Superior temporal gyrus (tissue), 1 donor: Measurements from ENCODE around the gene PLEKHG7.
"Not testable (repeated sequence)": the region's sequence is repeated elsewhere in the genome, so short reads cannot be mapped to it uniquely, and the experiment has no call there.

ENCODE experiments used
- DNase-seq: peaks from one replicate; pipeline ENCODE4 v3.0.0-alpha.2; 2016; ENCODE audit errors: extremely low spot score

Gene PLEKHG7, protein sequence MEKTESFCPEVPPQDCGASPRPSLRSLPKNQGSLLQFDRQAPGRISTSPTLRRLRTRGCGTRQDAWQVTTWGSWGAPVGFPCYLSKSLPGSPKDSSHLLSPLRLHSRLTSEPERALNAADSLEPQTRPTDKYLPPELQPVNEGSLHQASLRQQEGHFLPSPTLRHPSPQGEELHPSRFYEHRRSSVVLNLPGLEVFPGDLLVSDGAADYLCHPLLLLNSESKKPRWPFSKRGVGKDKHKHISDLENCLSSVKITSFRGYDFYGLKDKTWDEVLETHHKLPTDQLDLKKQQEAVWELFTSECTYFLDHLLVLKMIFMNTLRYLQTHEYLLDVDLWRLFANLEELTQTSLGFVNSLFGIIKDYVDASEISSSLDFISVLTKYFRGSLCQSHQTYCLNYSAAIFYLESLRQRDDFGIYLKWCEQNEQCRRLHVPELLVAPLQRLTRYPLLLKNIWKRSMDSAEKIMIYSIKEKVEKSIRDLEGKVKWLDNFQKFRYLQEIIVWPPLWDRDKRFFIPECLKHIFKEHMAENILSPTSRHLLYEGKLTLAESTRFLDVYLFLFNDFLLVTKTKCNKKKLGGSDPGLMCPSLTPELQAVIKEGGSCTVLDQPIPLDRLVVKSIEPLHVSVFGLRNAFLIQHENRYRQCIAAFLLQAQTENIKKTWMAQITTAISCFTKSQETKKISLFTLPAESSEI

DNA sequence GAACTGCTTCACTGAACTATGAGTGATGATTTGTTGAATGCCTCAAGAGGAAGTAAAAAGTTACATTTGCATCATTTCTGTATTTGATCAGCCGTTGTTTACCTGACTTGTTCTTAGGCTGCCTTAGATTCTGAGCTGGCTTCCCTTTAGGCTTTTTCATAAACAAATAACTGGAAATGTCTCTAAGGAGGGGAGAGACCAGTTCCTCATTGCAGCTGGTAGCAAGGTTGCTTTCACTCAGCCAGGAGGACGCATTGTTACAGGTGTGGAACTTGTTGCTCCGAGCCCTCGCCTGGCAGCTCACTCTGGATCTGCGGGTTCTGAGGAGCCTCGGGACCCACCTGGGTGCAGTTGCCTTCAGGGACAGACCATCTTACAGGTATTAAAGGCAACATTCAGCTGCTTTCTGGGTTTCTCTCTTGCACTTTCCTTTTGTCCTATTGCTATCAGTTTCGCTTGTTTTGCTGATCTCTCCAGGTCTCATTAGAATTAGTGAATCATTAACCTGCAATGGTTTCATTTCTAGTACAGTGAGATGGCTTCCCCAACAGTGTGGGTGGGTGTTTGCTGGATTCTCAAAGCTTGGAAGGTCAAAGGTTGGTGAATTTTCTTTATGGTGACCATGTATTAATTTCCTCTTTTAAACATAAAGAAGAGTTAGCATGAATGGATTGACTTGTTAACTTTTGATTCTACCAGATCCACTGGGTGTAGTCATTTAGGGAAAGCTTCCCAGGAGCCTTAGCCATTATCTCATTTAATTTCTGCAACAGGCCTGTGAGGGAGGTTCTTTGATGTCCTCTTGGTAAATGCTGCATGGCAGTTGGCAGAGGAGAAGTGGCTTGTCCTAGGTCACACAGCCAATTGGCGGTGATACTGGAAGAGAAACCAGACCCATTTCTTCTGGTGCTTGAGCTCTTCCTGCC, at the start of gene PLEKHG7:
Gene PLEKHG7 (plus strand): TSS at position 236 of the 926 bp plus-strand sequence. CDS start 3,643 bp downstream, outside the sequence.
- DNase-seq: no peak

DNA sequence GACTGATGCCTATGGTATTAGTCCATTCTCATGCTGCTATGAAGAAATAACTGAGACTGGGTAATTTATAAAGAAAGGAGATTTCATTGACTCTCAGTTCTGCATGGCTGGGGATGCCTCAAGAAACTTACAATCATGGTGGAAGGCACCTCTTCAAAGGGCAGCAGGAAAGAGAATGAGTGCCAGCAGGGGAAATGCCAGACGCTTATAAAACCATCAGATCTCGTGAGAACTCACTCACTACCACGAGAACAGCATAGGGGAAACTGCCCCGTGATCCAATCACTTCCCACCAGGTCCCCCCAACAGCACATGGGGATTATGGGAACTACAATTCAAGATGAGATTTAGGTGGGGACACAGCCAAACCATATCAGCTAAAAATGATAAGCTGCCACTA, 48.5 kb upstream of the PLEKHG7 start:
- not testable (repeated sequence) for DNase-seq

DNA sequence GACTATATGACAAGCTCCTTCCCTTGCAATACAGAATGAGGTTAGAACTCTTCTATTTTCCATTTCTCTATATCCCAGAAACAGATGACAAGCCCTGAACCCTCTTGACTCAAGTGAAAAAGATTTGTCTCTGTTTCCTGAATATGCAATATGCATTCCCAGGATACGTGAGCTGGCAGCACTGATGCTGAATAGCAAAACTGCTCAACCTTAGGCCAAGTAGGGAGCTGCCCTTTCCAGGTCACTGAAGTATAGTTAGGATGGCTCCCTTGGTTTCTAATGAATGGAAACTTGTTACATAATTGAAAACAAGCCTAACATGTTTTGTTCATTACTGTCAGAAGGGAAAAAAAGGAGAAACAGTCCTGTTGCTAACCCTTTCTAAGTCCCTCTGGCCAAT, 47.9 kb upstream of the PLEKHG7 start:
- DNase-seq: no peak

DNA sequence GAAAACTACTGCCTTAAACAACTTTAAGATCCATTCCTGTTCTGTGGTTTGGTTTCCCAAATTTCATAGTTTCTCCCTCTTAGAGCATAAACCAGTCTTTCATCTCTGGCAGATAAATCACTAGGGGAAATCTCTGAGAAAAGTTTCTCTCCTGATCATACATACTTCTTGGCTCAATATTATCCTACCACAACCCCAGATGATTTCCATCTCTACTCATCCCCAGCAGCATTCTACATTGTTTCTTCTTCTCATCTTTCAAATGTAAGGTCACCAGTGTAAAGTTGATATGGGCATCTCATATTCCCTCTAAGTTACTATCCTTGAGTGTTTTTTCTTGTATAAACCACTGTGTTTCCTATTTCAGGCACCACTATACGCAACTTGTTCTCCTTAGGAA, 45.9 kb upstream of the PLEKHG7 start:
- DNase-seq: no peak

DNA sequence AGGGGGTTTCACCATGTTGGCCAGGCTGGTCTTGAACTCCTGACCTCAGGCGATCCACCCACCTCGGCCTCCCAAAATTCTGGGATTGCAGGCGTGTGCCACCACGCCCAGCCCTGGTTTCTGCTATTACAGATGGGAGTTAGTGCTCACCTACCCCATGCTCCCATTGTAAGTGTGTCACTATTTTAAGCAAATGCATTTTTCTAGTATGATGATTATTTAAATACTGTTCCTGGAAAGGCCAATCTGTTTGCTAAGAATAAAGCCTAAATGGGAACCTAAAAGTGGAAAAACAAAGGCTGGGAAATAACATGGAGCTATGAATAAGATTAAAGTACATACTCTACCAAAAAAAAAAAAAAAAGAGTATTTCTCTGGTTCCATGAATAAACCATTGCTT, 45.0 kb upstream of the PLEKHG7 start:
- no peak for DNase-seq

DNA sequence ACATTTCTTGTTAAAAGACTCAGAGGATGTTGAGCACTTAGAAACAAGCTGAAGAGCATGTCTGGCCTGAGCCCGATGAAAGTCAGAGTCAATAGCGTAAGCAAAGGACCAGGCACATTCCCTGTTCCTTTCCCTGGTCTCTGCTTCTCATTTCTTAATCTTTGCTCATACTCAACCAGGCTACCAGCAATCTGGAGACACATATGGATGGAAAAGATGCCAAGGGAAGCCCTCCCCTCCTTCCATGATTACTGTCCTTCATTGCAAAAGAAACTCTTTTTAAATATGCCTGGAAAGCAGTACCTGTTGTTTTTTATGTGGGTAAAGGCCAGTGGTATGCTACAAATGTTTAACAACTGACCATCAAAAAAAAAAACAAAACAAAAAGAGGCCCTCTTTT, 44.2 kb upstream of the PLEKHG7 start:
- DNase-seq: no peak

DNA sequence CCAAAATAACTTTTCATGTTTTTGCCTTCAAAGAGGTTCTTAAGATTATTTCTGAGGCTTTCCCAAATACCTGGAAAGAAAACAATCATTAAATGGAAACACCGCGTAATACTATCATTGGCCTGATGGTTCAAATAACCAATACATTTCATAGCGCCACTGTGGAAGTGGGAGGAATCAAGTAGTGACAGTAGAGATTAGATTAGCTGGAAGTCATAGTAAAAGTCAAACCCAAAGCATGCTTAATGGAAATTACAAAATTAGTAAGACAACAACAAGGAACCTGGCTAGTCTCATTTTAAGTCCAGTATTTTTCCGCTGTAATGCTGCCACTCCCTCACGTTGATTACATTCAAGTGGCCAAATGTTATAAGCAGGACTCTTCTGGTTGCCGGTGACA, 41.5 kb upstream of the PLEKHG7 start:
- DNase-seq: no peak

DNA sequence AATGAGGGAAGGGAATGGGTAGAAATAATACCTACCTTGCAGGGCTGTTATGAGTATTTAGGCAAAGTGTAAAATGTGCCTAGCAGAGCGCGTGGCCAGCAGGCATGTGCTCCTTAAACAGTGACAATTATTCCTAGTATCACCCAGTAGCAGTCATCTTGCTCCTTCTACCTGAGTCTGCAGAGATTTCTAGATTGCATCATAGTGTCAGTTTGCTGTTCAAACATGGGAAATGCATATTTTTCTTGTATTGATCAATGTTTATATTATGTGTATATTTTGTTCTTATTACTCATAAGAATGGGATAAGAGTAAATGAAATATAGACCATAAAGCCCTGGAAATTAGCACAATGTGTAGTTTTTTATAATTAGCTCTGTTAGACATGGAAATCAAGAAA, 37.3 kb upstream of the PLEKHG7 start:
- DNase-seq: no peak

DNA sequence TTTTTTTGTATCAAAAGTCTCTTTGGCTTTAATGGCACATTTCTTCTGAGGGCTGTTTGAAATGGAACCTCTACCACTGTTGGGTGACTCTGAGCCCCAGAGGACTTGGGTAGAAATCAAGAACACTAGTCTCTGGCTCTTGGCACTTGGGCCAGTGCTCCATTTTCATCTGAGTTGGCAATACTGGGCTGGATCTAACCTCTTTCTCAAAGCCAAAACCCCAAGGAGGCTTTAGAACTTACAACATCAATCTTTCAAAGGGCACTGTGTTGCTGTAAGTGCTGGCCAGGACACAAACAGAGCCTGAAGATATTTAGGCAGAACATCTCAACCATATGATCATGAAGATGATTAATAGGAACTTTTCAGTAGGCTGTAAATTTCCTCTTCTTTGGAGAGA, 34.0 kb upstream of the PLEKHG7 start:
- DNase-seq: no peak

DNA sequence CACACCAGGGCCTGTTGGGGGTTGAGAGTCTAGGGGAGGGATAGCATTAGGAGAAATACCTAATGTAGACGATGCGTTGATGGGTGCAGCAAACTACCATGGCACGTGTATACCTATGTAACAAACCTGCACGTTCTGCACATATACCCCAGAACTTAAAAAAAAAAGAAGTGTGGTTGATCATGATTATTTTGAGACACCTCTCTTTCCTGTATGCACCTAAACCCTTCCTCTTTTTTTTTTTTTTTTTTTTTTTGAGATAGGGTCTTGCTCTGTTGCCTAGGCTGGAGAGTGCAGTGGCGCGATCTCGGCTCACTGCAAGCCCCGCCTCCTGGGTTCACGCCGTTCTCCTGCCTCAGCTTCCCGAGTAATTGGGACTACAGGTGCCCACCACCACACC, 31.3 kb upstream of the PLEKHG7 start:
- not testable (repeated sequence) for DNase-seq

DNA sequence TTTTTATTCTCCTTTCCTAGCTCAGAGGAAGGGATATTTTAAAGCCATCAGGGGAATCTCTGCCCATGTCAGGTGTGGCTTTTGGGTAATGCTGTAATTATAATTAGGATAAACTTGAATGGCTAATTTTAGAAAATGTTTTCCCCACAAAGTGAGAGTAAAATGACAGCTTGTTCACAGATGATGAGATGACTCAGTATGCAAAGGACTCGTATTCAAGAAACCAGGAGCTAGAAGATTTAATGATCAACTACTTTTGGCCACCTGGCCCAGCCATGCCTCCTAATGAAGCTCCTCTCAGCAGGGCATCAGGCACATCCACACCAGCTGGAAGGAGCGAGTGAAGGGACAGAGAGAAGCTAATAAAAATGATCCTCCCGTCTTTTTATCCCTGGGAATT, 29.0 kb upstream of the PLEKHG7 start:
- DNase-seq: no peak

DNA sequence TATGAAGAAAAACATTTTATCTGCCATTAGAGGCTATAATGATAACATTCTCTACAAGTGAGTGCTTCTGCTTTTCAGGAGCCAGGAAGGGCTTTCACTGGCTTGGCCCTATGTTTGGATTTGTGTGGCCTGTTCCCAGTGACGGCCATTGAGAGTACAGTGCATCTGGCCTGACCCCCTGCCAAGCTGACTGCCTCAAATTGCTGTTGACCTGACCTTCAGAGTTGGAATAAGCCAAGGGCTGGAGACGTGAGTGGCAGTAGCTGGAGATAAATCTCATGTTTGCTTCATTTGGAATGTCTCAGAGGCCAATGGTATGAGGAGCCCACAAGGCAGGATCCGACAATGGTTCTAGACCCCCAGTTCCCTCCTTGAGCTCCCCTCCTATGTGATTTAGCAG, 28.3 kb upstream of the PLEKHG7 start:
- no peak for DNase-seq

DNA sequence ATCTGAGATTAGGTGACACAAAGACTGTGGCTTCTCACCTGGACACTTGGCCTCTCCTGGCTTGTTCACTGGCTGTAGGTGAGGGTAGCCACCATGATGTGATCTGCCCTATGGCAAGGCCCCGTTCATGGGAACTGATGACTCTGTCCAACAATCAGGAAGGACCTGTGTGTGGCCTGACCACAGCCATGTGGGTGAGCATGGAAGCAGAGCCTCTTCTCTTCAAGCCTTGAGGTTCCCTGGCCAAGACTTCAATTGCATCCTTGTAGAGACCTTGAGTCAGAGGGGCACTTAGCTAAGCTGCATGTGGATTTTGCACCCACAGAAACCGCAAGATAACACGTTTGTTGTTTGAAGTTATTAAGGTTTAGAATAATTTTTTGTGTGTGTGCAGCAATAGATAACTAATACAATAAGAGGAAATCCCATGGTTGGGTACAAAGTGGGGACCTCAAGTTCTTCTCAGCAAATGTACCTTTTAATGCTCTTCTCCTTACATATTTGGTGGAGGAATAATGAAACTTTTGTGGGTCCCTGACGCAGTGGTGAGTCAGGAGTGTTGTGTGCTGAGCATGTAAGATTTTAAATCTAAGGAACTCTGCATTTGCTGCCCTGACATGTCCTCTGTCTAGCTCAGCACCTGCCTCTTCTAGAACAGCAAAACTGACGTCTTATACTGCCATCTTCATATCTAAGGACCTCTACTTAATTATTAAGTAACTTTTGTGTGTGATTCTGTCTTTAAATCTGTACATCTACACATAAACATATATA, 27.5 kb upstream of the PLEKHG7 start:
- DNase-seq: no peak

DNA sequence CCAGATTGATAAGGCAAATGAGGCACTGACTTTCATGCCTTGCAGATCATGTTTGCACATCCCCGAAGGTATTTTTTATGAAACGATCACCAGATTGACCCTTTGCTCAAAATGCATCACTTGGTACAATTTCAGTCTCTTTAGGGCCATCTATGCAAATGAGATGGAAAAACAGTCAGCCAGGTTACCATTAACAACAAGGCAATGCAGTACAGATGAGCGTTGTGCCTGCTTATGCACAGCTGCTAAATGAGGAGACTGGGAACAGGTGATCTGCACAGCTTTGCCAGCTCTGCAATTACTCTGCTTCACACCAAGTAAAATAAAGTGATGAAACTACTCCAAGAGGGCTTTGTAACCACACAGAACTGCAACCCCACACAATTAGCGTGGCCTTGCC, 26.1 kb upstream of the PLEKHG7 start:
- no peak for DNase-seq

DNA sequence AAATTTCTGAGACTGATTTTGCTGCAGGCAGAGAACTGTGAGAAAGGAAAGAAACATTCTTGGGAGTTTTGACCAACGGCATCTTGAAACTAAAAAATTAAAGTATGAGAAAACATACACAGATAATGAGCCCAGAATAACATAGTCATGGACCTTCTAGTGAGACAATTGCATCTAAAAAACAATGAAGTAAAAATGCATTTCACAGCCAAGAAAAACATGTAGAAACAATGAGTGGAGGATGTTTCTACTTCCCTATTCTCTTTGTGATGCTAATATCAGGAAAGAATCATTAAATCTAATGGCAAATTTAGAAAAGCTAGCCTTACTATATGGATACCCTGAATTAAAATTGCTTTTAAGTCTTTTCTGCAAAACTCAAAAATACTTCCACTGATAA, 12.2 kb upstream of the PLEKHG7 start:
- DNase-seq: no peak

DNA sequence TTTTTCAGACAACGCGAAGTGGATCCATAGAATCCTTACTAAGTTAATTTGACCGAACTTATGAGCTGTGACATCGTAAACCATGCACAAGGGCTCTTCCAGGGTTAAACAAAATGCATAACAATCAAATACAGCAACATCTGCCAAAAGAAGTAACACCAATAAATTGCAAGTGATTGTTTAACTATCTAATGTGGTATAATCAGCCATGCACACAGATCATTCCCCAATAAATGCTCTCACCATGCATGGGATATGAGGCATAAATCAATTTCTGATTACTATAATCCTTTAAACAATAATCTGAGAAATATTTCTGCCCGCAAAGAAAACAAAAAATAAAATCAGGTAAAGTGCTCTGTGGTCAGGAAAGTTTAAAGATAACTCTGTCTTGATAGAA, 7.7 kb upstream of the PLEKHG7 start:
- DNase-seq: no peak

DNA sequence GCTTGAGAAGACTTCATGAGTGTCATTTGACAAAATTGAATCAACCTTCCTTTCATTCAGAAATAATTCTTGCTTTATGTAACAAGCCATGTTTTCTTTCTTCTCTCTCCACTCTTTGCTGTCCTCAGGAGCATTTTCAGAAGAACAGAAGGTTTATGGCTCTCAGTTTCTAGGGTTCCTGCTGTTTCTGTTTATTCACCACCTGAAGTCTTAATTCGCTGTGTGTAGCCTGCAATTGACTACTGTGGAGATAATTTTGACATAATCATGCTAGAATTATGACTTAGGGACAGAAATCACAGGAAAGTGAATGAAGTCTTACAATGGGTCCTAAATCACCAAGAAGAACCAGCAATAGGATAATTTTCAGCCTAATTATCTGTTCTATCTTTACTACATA, 7.2 kb upstream of the PLEKHG7 start:
- no peak for DNase-seq

DNA sequence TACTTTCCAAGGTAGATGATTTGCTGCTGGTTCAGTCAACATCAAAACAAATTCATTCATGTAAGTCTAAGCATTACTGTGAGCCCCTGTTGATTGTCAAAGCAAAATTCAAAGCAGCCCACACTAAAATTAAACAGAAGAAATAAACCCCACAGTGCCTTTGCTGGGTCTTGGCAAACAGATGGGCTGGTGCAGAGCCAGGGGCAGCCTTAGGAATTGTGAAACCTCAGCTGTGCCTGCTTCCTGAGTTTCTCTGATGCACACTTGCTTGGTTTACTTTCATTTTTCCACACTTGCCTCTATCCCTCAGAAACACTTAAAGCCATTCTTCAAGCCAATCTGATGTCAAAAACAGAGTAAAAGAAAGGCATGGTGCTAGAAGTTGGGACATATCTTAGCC, 6.6 kb upstream of the PLEKHG7 start:
- DNase-seq: no peak

DNA sequence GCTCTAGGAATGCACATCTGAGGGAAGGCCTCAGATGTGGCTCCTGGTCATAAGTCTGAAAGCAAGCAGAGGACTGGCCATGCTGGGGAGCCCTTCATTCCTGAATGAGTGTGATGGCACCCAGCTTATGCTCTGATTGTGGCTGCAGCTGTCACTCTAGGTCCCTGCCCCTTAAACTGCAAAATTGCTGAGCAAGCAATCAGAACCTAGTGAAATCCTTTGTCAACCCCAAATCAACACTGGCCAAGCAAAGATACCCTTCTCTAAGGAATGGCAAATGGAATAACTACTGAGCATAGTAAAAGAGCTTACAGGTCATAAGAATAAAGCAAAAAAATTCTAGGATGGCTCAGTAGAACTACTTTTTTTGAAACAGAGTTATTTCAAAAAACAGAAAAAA, 4.3 kb upstream of the PLEKHG7 start:
- no peak for DNase-seq

DNA sequence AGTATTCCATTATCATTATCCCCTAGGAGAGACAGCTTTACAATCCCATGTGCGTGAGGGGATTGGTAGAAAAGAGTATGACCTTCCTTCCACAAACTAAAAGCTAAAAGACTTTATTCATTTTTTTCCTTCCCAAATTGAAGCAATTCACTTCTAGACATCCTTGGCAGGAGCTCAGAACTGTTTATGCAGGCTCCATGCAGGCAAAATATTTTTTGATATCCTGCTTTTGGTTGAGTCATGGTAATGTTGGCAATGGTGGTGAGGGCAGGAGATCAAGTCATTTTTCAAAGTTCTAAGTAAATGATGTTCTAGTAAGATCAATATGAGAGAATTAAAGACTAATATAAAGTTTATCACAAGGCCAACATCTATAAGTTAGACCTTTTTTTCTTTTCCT, 1.3 kb upstream of the PLEKHG7 start:
- DNase-seq: no peak

DNA sequence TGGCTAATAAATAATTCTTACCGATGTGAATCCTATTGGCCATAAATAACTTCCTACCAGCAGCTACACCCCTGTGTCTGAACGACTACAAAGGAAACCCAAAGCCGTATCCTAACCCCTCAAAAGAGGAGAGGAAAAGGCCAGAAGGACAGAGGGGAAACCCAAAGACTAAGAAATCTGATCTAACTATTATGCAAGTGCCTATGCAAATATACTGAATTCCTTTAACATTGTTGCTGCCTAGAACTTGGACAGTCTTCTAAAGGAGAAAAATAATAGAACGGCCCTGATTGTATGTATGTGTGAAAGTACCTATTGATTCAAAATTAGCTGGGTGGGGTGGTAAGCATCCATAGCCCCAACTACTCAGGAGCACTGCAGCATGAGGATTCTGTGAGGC, 997 bp downstream of the PLEKHG7 start:
- no peak for DNase-seq

DNA sequence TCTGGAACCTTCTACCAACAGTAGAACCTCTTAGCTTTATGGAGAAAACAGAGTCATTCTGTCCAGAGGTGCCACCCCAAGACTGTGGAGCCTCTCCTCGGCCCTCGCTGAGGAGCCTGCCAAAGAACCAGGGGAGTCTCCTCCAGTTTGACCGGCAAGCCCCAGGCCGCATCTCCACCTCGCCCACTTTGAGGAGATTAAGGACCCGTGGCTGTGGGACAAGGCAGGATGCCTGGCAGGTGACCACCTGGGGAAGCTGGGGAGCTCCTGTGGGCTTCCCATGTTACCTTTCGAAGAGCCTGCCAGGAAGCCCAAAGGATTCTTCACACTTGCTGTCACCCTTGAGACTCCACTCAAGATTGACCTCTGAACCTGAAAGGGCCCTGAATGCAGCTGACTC, 3.8 kb downstream of the PLEKHG7 start:
- no peak for DNase-seq
